Trophoblast cell (in vitro differentiated cells and primary cell): ENCODE results near the gene GAS2L2.

Source experiments
- DNase-seq, 2 donors: peaks; one replicate each; pipeline ENCODE4 v3.0.0-alpha.2; 2016
- H2AFZ ChIP-seq: 2 replicates; pipeline ENCODE4 v1.6.1; 2013; ENCODE audit warnings: low read length, moderate library complexity, mild to moderate bottlenecking; ENCODE audit not compliant: insufficient read depth, poor library complexity
- H2AK5ac ChIP-seq: 2 replicates; pipeline ENCODE4 v1.6.1; 2013; ENCODE audit warnings: mild to moderate bottlenecking, low read length
- H2BK120ac ChIP-seq: 2 replicates; pipeline ENCODE4 v1.6.1; 2013; ENCODE audit warnings: low read length, mild to moderate bottlenecking, moderate library complexity; ENCODE audit not compliant: insufficient read depth, poor library complexity
- H2BK12ac ChIP-seq: 2 replicates; pipeline ENCODE4 v1.6.1; 2013; ENCODE audit warnings: mild to moderate bottlenecking, low read length, moderate library complexity
- H2BK5ac ChIP-seq: 2 replicates; pipeline ENCODE4 v1.6.1; 2013; ENCODE audit warnings: low read length, low read depth, moderate library complexity, mild to moderate bottlenecking; ENCODE audit not compliant: poor library complexity
- H3K14ac ChIP-seq: 2 replicates; pipeline ENCODE4 v1.6.1; 2013; ENCODE audit warnings: mild to moderate bottlenecking, low read length
- H3K18ac ChIP-seq: 2 replicates; pipeline ENCODE4 v1.6.1; 2013; ENCODE audit warnings: mild to moderate bottlenecking, low read length
- H3K23ac ChIP-seq: 2 replicates; pipeline ENCODE4 v1.6.1; 2013; ENCODE audit warnings: low read length
- H3K27ac ChIP-seq: 2 replicates; pipeline ENCODE4 v1.5.1; 2013; ENCODE audit warnings: low read depth, mild to moderate bottlenecking, inconsistent platforms, low read length, moderate library complexity
- H3K27me3 ChIP-seq: 2 replicates; pipeline ENCODE4 v1.6.1; 2013; ENCODE audit warnings: inconsistent platforms, mild to moderate bottlenecking, low read length, moderate library complexity; ENCODE audit not compliant: insufficient read depth
- H3K36me3 ChIP-seq, 2 experiments: 1 replicate in 1 of 2; 2 replicates in 1 of 2; pipeline ENCODE4 v1.6.1; 2013; ENCODE audit warnings: low read length in 2 of 2, mild to moderate bottlenecking in 2 of 2, moderate library complexity in 1 of 2; ENCODE audit not compliant: insufficient read depth in 2 of 2, control insufficient read depth in 1 of 2
- H3K4ac ChIP-seq: 2 replicates; pipeline ENCODE4 v1.6.1; 2013; ENCODE audit warnings: low read depth, mild to moderate bottlenecking, low read length, moderate library complexity
- H3K4me1 ChIP-seq, 2 experiments: 1 replicate in 1 of 2; 2 replicates in 1 of 2; pipeline ENCODE4 v1.6.1; 2013; ENCODE audit warnings: low read length in 2 of 2, mild to moderate bottlenecking in 2 of 2, moderate library complexity in 1 of 2; ENCODE audit not compliant: insufficient read depth in 2 of 2, control insufficient read depth in 1 of 2
- H3K4me2 ChIP-seq: 2 replicates; pipeline ENCODE4 v1.6.1; 2013; ENCODE audit warnings: inconsistent platforms, mild to moderate bottlenecking, low read length, moderate library complexity
- H3K4me3 ChIP-seq: 2 replicates; pipeline ENCODE4 v1.5.1; 2013; ENCODE audit warnings: mild to moderate bottlenecking, low read depth, low read length, inconsistent platforms
- H3K79me1 ChIP-seq: one replicate; pipeline ENCODE4 v1.6.1; 2013; ENCODE audit warnings: low read length
- H3K79me2 ChIP-seq: 2 replicates; pipeline ENCODE4 v1.6.1; 2013; ENCODE audit warnings: low read length, mild to moderate bottlenecking; ENCODE audit not compliant: control insufficient read depth, insufficient read depth, poor library complexity
- H3K9ac ChIP-seq: 2 replicates; pipeline ENCODE4 v1.6.1; 2013; ENCODE audit warnings: mild to moderate bottlenecking, low read length
- H3K9me3 ChIP-seq: 2 replicates; pipeline ENCODE4 v1.6.1; 2013; ENCODE audit warnings: low read depth, mild to moderate bottlenecking, control low read depth, inconsistent platforms, low read length; ENCODE audit not compliant: insufficient read depth
- H4K12ac ChIP-seq: 2 replicates; pipeline ENCODE4 v1.6.1; 2013; ENCODE audit warnings: low read depth, mild to moderate bottlenecking, low read length, moderate library complexity
- H4K8ac ChIP-seq: 2 replicates; pipeline ENCODE4 v1.6.1; 2013; ENCODE audit warnings: low read depth, mild to moderate bottlenecking, low read length, moderate library complexity
- H4K91ac ChIP-seq: one replicate; pipeline ENCODE4 v1.6.1; 2013; ENCODE audit warnings: low read depth, mild to moderate bottlenecking, low read length, moderate library complexity
- WGBS: extraction: QIAGEN DNeasy Blood & Tissue Kit; methylation state at CpG from one replicate; pipeline ENCODE4 v1.1.7; 2013; ENCODE audit warnings: missing lambda C conversion rate; ENCODE audit not compliant: insufficient read length, insufficient coverage; ENCODE audit errors: extremely low coverage; 5-methylcytosine and 5-hydroxymethylcytosine counted together

The GAS2L2 gene

DNA sequence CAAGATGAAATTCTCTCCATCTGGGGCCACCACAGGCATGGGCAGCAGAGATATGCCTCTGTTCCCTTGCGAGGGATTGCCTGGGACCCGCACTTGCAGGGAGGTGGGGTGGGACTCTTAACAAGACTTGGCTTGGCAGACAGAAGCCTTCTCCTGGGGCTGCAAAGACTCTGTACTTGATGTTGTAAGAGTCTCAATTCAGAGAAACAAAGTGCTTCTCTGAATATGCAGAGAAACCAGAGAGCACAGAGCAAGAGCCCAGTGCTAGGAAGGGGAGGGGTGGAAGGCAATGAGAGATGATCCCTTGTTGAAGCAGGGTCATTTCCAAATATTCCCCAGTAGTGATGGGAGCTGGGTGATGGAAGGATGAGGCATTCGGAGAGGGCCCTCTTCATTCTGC is 40.2 kb upstream of the GAS2L2 start:
- H3K4me1 ChIP-seq = peaks cover 18 to 22% of the 10 kb centered on the region in 2 experiments
- H3K27me3 ChIP-seq = peaks cover 2% of the 10 kb centered on the region
- H3K18ac ChIP-seq = peak overlapping the region; percentile 51
- no peak overlapping the region for H3K14ac ChIP-seq
- peaks cover 4% of the 10 kb centered on the region for H3K79me1 ChIP-seq
- no CpG with 5 or more reads among the region's 3 CpGs for WGBS
- DNase-seq = no peak
- H3K4me3 ChIP-seq = no peak overlapping the region
- no peak overlapping the region for H2AK5ac ChIP-seq
- no peaks in the 10 kb centered on the region for H3K9me3 ChIP-seq
- no peak overlapping the region for H3K4ac ChIP-seq
- no peak overlapping the region for H2BK12ac ChIP-seq
- H3K27ac ChIP-seq = no peak overlapping the region
- H4K91ac ChIP-seq = no peak overlapping the region
- H4K12ac ChIP-seq = no peak overlapping the region
- no peak overlapping the region for H2BK5ac ChIP-seq
- H4K8ac ChIP-seq = no peak overlapping the region
- H3K79me2 ChIP-seq = no peaks in the 10 kb centered on the region
- H2AFZ ChIP-seq = no peak overlapping the region
- no peak overlapping the region for H3K23ac ChIP-seq
- no peaks in the 10 kb centered on the region for H3K36me3 ChIP-seq
- H3K4me2 ChIP-seq = no peak overlapping the region
- no peak overlapping the region for H2BK120ac ChIP-seq
- no peak overlapping the region for H3K9ac ChIP-seq

DNA sequence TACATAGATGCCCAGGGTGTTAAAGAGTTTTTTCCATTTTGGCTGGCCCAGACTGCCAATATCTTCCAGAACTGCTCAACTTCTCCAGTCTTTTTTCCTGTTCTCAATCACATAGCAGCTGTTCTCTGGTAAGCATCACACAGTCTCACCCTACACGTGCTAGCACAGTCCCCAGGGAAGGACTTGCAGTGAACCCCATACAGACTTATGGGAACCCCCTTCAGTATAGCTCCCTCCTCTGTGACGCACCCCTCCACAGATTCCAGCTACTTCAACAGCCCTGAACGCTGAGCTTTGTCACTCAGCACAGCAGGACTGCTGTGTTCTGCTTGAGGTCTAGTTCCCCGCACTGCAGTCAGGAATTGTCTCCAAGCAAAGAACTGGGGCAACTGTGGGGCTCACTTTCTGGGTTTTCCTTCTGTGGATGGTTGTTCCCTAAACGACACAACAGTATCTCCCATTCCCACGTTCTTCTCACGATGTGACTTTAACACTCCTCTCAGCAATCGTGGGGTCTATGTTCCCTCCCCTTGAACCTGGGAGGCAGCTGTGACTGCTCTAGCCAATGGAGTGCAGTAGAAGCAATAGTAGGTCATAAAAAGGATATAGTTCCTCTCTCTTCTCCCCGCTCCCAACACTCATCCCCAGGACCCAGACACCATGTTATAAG is 38.8 kb upstream of the GAS2L2 start:
- Histone ChIP-seq H3K4me3 (no peak overlapping the region), H2BK12ac (no peak overlapping the region), H3K4me1 (peaks cover 23 to 28% of the 10 kb centered on the region in 2 experiments), H3K23ac (no peak overlapping the region), H3K14ac (no peak overlapping the region), H3K27me3 (peaks cover 2% of the 10 kb centered on the region), H2BK120ac (no peak overlapping the region), H3K9ac (no peak overlapping the region), H3K9me3 (no peaks in the 10 kb centered on the region), H4K91ac (no peak overlapping the region), H3K4me2 (no peak overlapping the region), H3K4ac (no peak overlapping the region), H3K36me3 (no peaks in the 10 kb centered on the region), H3K27ac (no peak overlapping the region), H4K8ac (no peak overlapping the region), H2BK5ac (no peak overlapping the region), H3K18ac (no peak overlapping the region), H4K12ac (no peak overlapping the region), H2AFZ (no peak overlapping the region), H3K79me1 (peaks cover 10% of the 10 kb centered on the region), H3K79me2 (no peaks in the 10 kb centered on the region), H2AK5ac (no peak overlapping the region)
- WGBS = no CpG with 5 or more reads among the region's 9 CpGs
- DNase-seq = no peak

DNA sequence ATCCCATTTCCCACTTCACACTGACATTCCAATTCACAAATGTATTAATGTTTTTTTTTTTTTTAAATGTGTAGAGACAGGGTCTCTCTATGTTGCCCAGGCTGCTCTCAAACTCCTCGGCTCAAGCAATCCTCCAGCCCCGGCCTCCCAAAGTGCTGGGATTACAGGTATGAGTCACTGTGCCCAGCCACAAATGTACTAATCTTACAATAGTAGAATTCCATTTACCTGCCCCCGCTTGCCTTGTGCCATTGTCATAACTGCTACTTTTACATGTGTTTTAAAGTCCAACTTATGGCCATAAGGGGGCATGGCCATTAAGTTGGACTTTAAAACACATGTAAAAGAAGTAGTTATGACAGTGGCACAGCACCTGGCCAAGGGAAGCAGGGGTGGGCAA is 37.8 kb upstream of the GAS2L2 start:
- no CpG with 5 or more reads among the region's 3 CpGs for WGBS
- no peak overlapping the region for H2AK5ac ChIP-seq
- H3K9me3 ChIP-seq = no peaks in the 10 kb centered on the region
- no peak overlapping the region for H2BK5ac ChIP-seq
- peaks cover 25 to 30% of the 10 kb centered on the region in 2 experiments for H3K4me1 ChIP-seq
- no peak overlapping the region for H3K4me2 ChIP-seq
- no peak overlapping the region for H4K12ac ChIP-seq
- no peak for DNase-seq
- H3K27me3 ChIP-seq = peaks cover 2% of the 10 kb centered on the region
- H4K91ac ChIP-seq = no peak overlapping the region
- no peaks in the 10 kb centered on the region for H3K36me3 ChIP-seq
- no peak overlapping the region for H2BK12ac ChIP-seq
- no peak overlapping the region for H2AFZ ChIP-seq
- H3K27ac ChIP-seq = no peak overlapping the region
- H3K79me1 ChIP-seq = peaks cover 10% of the 10 kb centered on the region
- H4K8ac ChIP-seq = no peak overlapping the region
- H3K4ac ChIP-seq = no peak overlapping the region
- no peaks in the 10 kb centered on the region for H3K79me2 ChIP-seq
- no peak overlapping the region for H3K14ac ChIP-seq
- no peak overlapping the region for H3K9ac ChIP-seq
- H2BK120ac ChIP-seq = no peak overlapping the region
- H3K23ac ChIP-seq = no peak overlapping the region
- no peak overlapping the region for H3K18ac ChIP-seq
- H3K4me3 ChIP-seq = no peak overlapping the region

DNA sequence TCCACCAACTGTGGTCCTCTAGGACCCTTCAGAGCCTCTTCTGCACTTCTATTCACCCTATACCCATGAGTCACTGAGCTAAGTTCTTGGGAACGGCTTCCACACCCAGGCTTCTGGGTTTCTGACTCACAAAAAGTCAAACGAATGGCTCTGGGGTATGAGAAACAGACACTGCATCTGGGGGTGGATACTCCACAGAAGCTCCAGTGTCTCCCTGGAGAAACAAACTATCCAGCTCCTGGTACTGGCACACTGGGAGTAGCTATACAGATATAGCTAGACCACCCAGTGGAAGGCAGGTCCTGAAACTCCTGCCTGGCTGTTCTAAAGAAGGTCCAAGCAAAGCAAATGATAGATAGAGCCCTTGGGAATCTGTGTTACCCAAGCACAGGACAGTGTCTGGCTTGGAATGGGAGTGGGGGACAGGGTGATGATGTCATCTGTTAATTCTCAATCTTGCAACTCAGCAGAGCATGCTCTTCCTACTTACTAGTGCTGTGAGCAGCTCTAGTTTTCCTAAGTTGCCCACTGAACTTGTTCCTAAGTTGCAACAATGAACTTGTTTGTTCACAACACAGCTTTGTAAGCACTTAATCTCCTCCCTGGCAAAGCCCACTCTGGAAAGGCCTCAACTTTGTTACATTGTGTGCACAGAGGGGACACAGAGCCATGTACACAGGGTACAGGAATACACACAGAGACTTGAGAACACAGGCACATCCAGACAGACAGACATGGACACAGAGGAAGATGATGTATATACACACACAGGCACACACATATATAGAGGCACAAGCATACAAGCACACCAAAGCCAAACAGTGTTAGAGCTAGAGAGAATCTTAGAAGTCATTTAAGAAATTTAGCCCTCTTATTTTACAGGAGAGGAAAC is 35.7 kb upstream of the GAS2L2 start:
- Histone ChIP-seq H3K23ac (no peak overlapping the region), H2AK5ac (no peak overlapping the region), H2AFZ (no peak overlapping the region), H3K4me2 (peak overlapping the region; percentile 3), H3K27ac (peak overlapping the region; percentile 91), H2BK5ac (peak overlapping the region; percentile 7), H4K91ac (peak overlapping the region; percentile 13), H3K4me3 (no peak overlapping the region), H2BK12ac (no peak overlapping the region), H3K9me3 (no peaks in the 10 kb centered on the region), H3K4me1 (peaks cover 26 to 31% of the 10 kb centered on the region in 2 experiments), H3K9ac (no peak overlapping the region), H2BK120ac (no peak overlapping the region), H3K14ac (no peak overlapping the region), H3K79me1 (peaks cover 7% of the 10 kb centered on the region), H3K27me3 (no peaks in the 10 kb centered on the region), H4K12ac (no peak overlapping the region), H3K4ac (no peak overlapping the region), H3K18ac (no peak overlapping the region), H3K79me2 (no peaks in the 10 kb centered on the region), H4K8ac (no peak overlapping the region), H3K36me3 (no peaks in the 10 kb centered on the region)
- no peak for DNase-seq
- no CpG with 5 or more reads among the region's 2 CpGs for WGBS
